Measurements from ENCODE around the gene OR8B12. TPM values are rescaled to one million over a fixed set of nuclear protein-coding genes. Genes with fewer than 3 reads are reported as not detected.

Gene OR8B12
- total RNA-seq, 1 experiment from 2014 or later = not detected

DNA sequence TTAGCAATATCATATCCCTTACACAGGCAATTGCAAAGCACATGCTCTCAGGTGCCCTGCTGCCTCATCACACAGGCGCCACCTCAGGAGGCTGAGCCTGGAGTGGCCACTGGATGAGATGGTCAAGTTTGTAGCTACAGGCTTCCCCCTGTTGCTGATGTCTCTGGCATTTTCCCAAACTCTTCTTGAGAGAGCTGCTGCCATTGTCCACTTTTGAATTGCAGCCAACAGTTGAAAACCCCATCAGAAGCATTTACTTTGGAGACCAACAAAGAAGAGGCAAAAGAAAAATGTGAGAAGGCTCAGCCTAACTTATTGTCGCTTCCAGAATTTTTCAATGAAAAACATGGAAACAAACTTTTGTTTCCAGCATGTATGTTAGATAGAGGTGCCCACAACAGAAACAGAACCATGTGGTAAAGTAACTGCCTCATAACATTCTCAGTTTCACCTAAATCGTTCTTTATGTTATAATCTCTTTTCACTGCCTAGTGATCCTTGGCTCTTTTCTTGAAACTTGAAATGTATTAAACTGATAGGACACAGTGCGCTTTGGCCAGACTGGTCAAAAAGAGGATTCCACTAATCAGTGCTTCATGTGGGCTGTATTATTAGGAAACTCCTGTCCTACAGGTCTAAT, 50.3 kb downstream of the OR8B12 start:
- Histone ChIP-seq H3K27me3 (replicated peaks; ENCODE audit: control insufficient read depth, insufficient read depth, low read length) (peaks cover 1% of the 10 kb centered on the region; the same call in 1 of the 2 replicates), H3K4me1 (no peaks in the 10 kb centered on the region), H3K9me3 (no peaks in the 10 kb centered on the region), H3K36me3 (ENCODE audit: control insufficient read depth, insufficient read depth, low read length) (no peaks in the 10 kb centered on the region), H3K4me3 (ENCODE audit: low read depth, low read length) (no peak overlapping the region)
- Mint-ChIP-seq H3K27me3 (ENCODE audit: insufficient read depth, unreplicated experiment) (peaks cover 19% of the 10 kb centered on the region), H3K27ac (ENCODE audit: unreplicated experiment) (no peak overlapping the region), H3K9me3 (ENCODE audit: unreplicated experiment) (no peaks in the 10 kb centered on the region), H3K4me3 (ENCODE audit: unreplicated experiment) (no peak overlapping the region), H3K4me1 (ENCODE audit: low read depth, unreplicated experiment) (no peaks in the 10 kb centered on the region), H3K36me3 (ENCODE audit: insufficient read depth, unreplicated experiment) (no peaks in the 10 kb centered on the region)
- ChIA-PET CTCF (no interaction called here), POLR2A (no interaction called here)
- TF ChIP-seq, protein P1, sequence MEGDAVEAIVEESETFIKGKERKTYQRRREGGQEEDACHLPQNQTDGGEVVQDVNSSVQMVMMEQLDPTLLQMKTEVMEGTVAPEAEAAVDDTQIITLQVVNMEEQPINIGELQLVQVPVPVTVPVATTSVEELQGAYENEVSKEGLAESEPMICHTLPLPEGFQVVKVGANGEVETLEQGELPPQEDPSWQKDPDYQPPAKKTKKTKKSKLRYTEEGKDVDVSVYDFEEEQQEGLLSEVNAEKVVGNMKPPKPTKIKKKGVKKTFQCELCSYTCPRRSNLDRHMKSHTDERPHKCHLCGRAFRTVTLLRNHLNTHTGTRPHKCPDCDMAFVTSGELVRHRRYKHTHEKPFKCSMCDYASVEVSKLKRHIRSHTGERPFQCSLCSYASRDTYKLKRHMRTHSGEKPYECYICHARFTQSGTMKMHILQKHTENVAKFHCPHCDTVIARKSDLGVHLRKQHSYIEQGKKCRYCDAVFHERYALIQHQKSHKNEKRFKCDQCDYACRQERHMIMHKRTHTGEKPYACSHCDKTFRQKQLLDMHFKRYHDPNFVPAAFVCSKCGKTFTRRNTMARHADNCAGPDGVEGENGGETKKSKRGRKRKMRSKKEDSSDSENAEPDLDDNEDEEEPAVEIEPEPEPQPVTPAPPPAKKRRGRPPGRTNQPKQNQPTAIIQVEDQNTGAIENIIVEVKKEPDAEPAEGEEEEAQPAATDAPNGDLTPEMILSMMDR (IDR thresholded peaks at IDR 0.05; ENCODE audit: insufficient read depth in 1 of 2, low read depth in 1 of 2, low read length in 1 of 2, severe bottlenecking in 1 of 2, unreplicated experiment in 1 of 2) = no peak
- BruUV-seq (replicated peaks) = no TSS peak
- intact Hi-C loops (cut with micrococcal nuclease; ENCODE audit: unreplicated experiment) = no loop called here
- no peak for DNase-seq

Other genes with a start within 250 kb of the OR8B12 start
- gene OR8D1, start 229.7 kb downstream of the OR8B12 start, total RNA-seq (2022) = not detected in 2 replicates
- gene OR8D2, start 223.5 kb downstream of the OR8B12 start, total RNA-seq (2022) = not detected in 2 replicates
- gene OR8B2, start 159.2 kb downstream of the OR8B12 start, total RNA-seq (2022) = not detected in 2 replicates
- gene OR8B3, start 144.6 kb downstream of the OR8B12 start, total RNA-seq (2022) = not detected in 2 replicates
- gene OR8B4, start 118.8 kb downstream of the OR8B12 start, total RNA-seq (2022) = not detected in 2 replicates
- gene OR8B8, start 98.0 kb downstream of the OR8B12 start, total RNA-seq (2022) = not detected in 2 replicates
- not detected in 2 replicates for gene OR8A1, start 26.3 kb upstream of the OR8B12 start, total RNA-seq (2022)
- gene PANX3, start 67.8 kb upstream of the OR8B12 start, total RNA-seq (2022) = not detected in 2 replicates
- 71.5 and 72.0 TPM in 2 replicates for gene TBRG1, start 79.2 kb upstream of the OR8B12 start, total RNA-seq (2022)
- 33.7 and 34.1 TPM in 2 replicates for gene SIAE, start 130.1 kb upstream of the OR8B12 start, total RNA-seq (2022)
- 3.7 and 4.2 TPM in 2 replicates for gene SPA17, start 130.2 kb upstream of the OR8B12 start, total RNA-seq (2022)
- 5.7 and 7.8 TPM in 2 replicates for gene NRGN, start 196.3 kb upstream of the OR8B12 start, total RNA-seq (2022)
- 0.28 TPM in 1 of 2 replicates, not detected in the other for gene VSIG2, start 208.6 kb upstream of the OR8B12 start, total RNA-seq (2022)
- 5.3 and 6.1 TPM in 2 replicates for gene ESAM, start 218.6 kb upstream of the OR8B12 start, total RNA-seq (2022)

Measured in Caco-2 (cell line).